Measurements from ENCODE around the gene BRME1. TPM values are rescaled to one million over a fixed set of nuclear protein-coding genes. Genes with fewer than 3 reads are reported as not detected.

BRME1 gene
- polyA plus RNA-seq, 1 experiment: 0.12 TPM

GRCh38 chr19:13876834-13877233 lies 29.1 kb downstream of the BRME1 start, which contains the start of gene NANOS3:
Gene NANOS3 (plus strand): TSS chr19:13877134. CDS start chr19:13877249, 115 bp downstream.
- no peaks in the 10 kb centered on the region for H3K27me3 ChIP-seq (ENCODE audit: control insufficient read depth, insufficient read depth, low read length)
- no peak for TF ChIP-seq CTCF (IDR thresholded peaks at IDR 0.05; ENCODE audit: low read depth, low read length)
- no peak within 1 kb of the TSS for H3K4me3 ChIP-seq (ENCODE audit: low read depth, low read length)
- H3K27ac ChIP-seq (ENCODE audit: low read depth, low read length): no peak within 1 kb of the TSS
- no peaks in the 10 kb centered on the region for H3K9me3 ChIP-seq (ENCODE audit: control insufficient read depth, insufficient read depth, low read length)
- ChIA-PET POLR2A (no interaction called here), CTCF (interaction anchor here (1.9 kb wide), 1 partner anchor 199 kb away, joined by 11 read pairs; no protein-coding TSS in a partner anchor)
- no peak for DNase-seq (ENCODE audit: low read depth, low spot score)

DNA sequence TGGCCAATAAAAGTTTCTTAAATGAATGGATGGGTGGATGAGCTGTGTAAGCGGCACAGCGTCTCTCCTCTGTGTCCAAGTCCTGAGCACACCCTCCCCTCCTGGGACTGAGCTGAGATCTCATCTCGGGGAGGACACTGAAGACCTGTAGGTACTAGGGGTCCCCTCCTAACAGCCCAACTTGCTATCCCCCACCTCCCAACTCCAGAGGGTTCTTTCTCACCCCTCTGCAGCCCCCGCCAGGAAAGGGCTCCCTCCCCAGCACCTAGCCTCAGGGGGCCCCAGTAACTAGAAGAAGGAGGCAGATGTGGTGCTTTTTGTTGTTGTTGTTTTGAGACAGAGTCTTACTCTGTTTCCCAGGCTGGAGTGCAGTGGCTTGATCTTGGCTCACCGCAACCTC lies 30.1 kb downstream of the BRME1 start:
- ChIA-PET POLR2A (no interaction called here), CTCF (interaction anchor here (0.6 to 0.9 kb wide), 2 partner anchors 75 to 200 kb away, joined by 5 to 6 read pairs; no protein-coding TSS in a partner anchor)
- Histone ChIP-seq H3K4me3 (ENCODE audit: low read depth, low read length) (no peak overlapping the region), H3K27ac (ENCODE audit: low read depth, low read length) (no peak overlapping the region), H3K9me3 (ENCODE audit: control insufficient read depth, insufficient read depth, low read length) (no peaks in the 10 kb centered on the region), H3K27me3 (ENCODE audit: control insufficient read depth, insufficient read depth, low read length) (no peaks in the 10 kb centered on the region)
- DNase-seq (ENCODE audit: low read depth, low spot score): no peak
- TF ChIP-seq CTCF (IDR thresholded peaks at IDR 0.05; ENCODE audit: low read depth, low read length): no peak

- Histone ChIP-seq H3K9me3 (ENCODE audit: control insufficient read depth, insufficient read depth, low read length) (no peaks in the 10 kb centered on the region), H3K27ac (ENCODE audit: low read depth, low read length) (no peak overlapping the region), H3K27me3 (ENCODE audit: control insufficient read depth, insufficient read depth, low read length) (no peaks in the 10 kb centered on the region), H3K4me3 (ENCODE audit: low read depth, low read length) (no peak overlapping the region)
- ChIA-PET POLR2A (no interaction called here), CTCF (interaction anchor here (0.8 kb wide), 1 partner anchor 202 kb away, joined by 4 read pairs; no protein-coding TSS in a partner anchor)
- no peak for TF ChIP-seq CTCF (IDR thresholded peaks at IDR 0.05; ENCODE audit: low read depth, low read length)
- no peak for DNase-seq (ENCODE audit: low read depth, low spot score)
Observed at GRCh38 chr19:13873834-13874515, 31.9 kb downstream of the BRME1 start.

- Histone ChIP-seq H3K27me3 (ENCODE audit: control insufficient read depth, insufficient read depth, low read length) (no peaks in the 10 kb centered on the region), H3K9me3 (ENCODE audit: control insufficient read depth, insufficient read depth, low read length) (no peaks in the 10 kb centered on the region), H3K4me3 (ENCODE audit: low read depth, low read length) (no peak overlapping the region), H3K27ac (ENCODE audit: low read depth, low read length) (no peak overlapping the region)
- TF ChIP-seq CTCF (IDR thresholded peaks at IDR 0.05; ENCODE audit: low read depth, low read length): no peak
- POLR2A ChIA-PET: no interaction called here
- no peak for DNase-seq (ENCODE audit: low read depth, low spot score)
- CTCF ChIA-PET: interaction anchor here (0.6 to 1.3 kb wide), 6 partner anchors 11 to 1104 kb away, joined by 3 to 4 read pairs (median 3); no protein-coding TSS in a partner anchor
Observed at GRCh38 chr19:13872695-13873389, 33.1 kb downstream of the BRME1 start.

DNA sequence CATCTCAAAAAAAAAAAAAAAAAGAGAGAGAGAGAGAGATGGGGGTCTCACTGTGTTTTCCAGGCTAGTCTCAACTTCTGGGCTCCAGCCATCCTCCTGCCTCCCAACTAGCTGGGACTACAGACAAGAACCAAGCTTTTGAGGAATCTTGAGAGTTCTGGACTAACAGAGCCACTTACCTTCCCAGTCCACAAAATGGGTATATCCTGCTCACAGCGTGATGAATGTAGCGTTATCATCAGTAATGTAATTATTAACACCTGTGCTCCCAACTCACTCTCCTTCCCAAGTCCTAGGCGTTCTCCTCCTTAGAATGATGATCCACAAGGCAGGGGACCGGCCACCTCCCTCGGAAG lies 33.6 kb downstream of the BRME1 start:
- POLR2A ChIA-PET: no interaction called here
- no peak for DNase-seq (ENCODE audit: low read depth, low spot score)
- CTCF ChIA-PET: interaction anchor here (0.6 to 1.3 kb wide), 5 partner anchors 10 to 1104 kb away, joined by 3 to 4 read pairs (median 3); no protein-coding TSS in a partner anchor
- TF ChIP-seq CTCF (IDR thresholded peaks at IDR 0.05; ENCODE audit: low read depth, low read length): no peak
- no peaks in the 10 kb centered on the region for H3K27me3 ChIP-seq (ENCODE audit: control insufficient read depth, insufficient read depth, low read length)
- H3K27ac ChIP-seq (ENCODE audit: low read depth, low read length): no peak overlapping the region
- H3K9me3 ChIP-seq (ENCODE audit: control insufficient read depth, insufficient read depth, low read length): no peaks in the 10 kb centered on the region
- no peak overlapping the region for H3K4me3 ChIP-seq (ENCODE audit: low read depth, low read length)

Data from AG04450 (cell line).